Measurements from ENCODE around the gene HARS2. TPM values are rescaled to one million over a fixed set of nuclear protein-coding genes. Genes with fewer than 3 reads are reported as not detected.
"Not testable (repeated sequence)": the region's sequence is repeated elsewhere in the genome, so short reads cannot be mapped to it uniquely, and the experiment has no call there.

HARS2 gene
- polyA plus RNA-seq, 1 donor (not counting 4 experiments of a cell fraction or from before 2014, with no cell fraction given): 44.5 TPM

- TF ChIP-seq, protein P1, sequence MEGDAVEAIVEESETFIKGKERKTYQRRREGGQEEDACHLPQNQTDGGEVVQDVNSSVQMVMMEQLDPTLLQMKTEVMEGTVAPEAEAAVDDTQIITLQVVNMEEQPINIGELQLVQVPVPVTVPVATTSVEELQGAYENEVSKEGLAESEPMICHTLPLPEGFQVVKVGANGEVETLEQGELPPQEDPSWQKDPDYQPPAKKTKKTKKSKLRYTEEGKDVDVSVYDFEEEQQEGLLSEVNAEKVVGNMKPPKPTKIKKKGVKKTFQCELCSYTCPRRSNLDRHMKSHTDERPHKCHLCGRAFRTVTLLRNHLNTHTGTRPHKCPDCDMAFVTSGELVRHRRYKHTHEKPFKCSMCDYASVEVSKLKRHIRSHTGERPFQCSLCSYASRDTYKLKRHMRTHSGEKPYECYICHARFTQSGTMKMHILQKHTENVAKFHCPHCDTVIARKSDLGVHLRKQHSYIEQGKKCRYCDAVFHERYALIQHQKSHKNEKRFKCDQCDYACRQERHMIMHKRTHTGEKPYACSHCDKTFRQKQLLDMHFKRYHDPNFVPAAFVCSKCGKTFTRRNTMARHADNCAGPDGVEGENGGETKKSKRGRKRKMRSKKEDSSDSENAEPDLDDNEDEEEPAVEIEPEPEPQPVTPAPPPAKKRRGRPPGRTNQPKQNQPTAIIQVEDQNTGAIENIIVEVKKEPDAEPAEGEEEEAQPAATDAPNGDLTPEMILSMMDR (optimal IDR thresholded peaks at IDR 0.05 in 1 of 3, IDR thresholded peaks at IDR 0.05 in 1 of 3, conservative IDR thresholded peaks at IDR 0.05 in 1 of 3; ENCODE audit: extremely low read depth in 1 of 3, insufficient read depth in 2 of 3, low read length in 3 of 3): no peak
- no peak for TF ChIP-seq EZH2 (IDR thresholded peaks at IDR 0.05; ENCODE audit: low read length)
- DNase-seq (ENCODE audit: low read depth, low spot score) (no peak), FAIRE-seq (no peak)
- Histone ChIP-seq H3K9me3 (ENCODE audit: control insufficient read depth, low read depth, low read length) (no peaks in the 10 kb centered on the region), H3K4me3 (ENCODE audit: control insufficient read depth in 2 of 3, extremely low read depth in 1 of 3, insufficient read depth in 2 of 3, low read depth in 1 of 3, low read length in 3 of 3) (no peak overlapping the region), H2AFZ (ENCODE audit: control insufficient read depth, low read length) (no peak overlapping the region), H3K4me2 (ENCODE audit: control insufficient read depth, extremely low read depth, insufficient read depth, low read depth, low read length) (no peak overlapping the region), H4K20me1 (ENCODE audit: control insufficient read depth, extremely low read depth, insufficient read depth, low read length) (no peaks in the 10 kb centered on the region), H3K9ac (ENCODE audit: control insufficient read depth, extremely low read depth, insufficient read depth, low read length) (no peak overlapping the region), H3K27ac (ENCODE audit: control insufficient read depth, insufficient read depth, low read length) (no peak overlapping the region), H3K36me3 (ENCODE audit: control insufficient read depth in 2 of 2, extremely low read depth in 1 of 2, insufficient read depth in 2 of 2, low read length in 2 of 2) (no peaks in the 10 kb centered on the region), H3K9me1 (ENCODE audit: control insufficient read depth, extremely low read depth, insufficient read depth, low read length) (no peaks in the 10 kb centered on the region), H3K4me1 (ENCODE audit: control insufficient read depth, extremely low read depth, insufficient read depth, low read length) (peaks cover 7% of the 10 kb centered on the region), H3K27me3 (ENCODE audit: control insufficient read depth, extremely low read depth, insufficient read depth, low read length) (no peaks in the 10 kb centered on the region), H3K79me2 (ENCODE audit: control insufficient read depth, insufficient read depth, low read length) (no peaks in the 10 kb centered on the region)
- dilution Hi-C loops (cut with MboI; ENCODE audit: extremely low pct_ligation_motif_present, low sequenced_read_pairs): no loop called here
These were observed 22.4 kb downstream of the HARS2 start for GRCh38 chr5:140713562-140714094.

DNA sequence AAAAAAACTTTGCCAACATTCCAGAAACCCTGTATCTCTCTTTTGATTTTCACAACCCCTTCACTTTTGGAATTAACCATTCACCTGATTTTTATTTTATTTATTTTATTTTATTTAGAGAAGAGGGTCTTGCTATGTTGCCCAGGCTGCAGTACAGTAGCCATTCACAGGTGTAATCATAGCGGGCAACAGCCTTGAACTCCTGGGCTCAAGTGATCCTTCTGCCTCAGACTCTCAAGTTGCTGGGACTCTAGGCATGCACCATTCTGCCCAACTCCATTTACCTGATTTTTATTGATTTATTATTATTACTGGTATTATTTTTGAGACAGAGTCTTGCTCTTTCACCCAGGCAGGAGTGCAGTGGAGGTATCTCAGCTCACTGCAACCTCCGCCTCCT is 25.0 kb downstream of the HARS2 start:
- H3K27me3 ChIP-seq (ENCODE audit: control insufficient read depth, extremely low read depth, insufficient read depth, low read length); H3K9me1 ChIP-seq (ENCODE audit: control insufficient read depth, extremely low read depth, insufficient read depth, low read length); H3K79me2 ChIP-seq (ENCODE audit: control insufficient read depth, insufficient read depth, low read length); H3K4me3 ChIP-seq (ENCODE audit: control insufficient read depth in 2 of 3, extremely low read depth in 1 of 3, insufficient read depth in 2 of 3, low read depth in 1 of 3, low read length in 3 of 3); H3K9ac ChIP-seq (ENCODE audit: control insufficient read depth, extremely low read depth, insufficient read depth, low read length); H3K9me3 ChIP-seq (ENCODE audit: control insufficient read depth, low read depth, low read length); H3K4me1 ChIP-seq (ENCODE audit: control insufficient read depth, extremely low read depth, insufficient read depth, low read length); FAIRE-seq; dilution Hi-C loops (cut with MboI; ENCODE audit: extremely low pct_ligation_motif_present, low sequenced_read_pairs); DNase-seq (ENCODE audit: low read depth, low spot score); H4K20me1 ChIP-seq (ENCODE audit: control insufficient read depth, extremely low read depth, insufficient read depth, low read length); H3K27ac ChIP-seq (ENCODE audit: control insufficient read depth, insufficient read depth, low read length); H2AFZ ChIP-seq (ENCODE audit: control insufficient read depth, low read length); H3K4me2 ChIP-seq (ENCODE audit: control insufficient read depth, extremely low read depth, insufficient read depth, low read depth, low read length); H3K36me3 ChIP-seq (ENCODE audit: control insufficient read depth in 2 of 2, extremely low read depth in 1 of 2, insufficient read depth in 2 of 2, low read length in 2 of 2): not testable (repeated sequence)

- Histone ChIP-seq H3K27ac (ENCODE audit: control insufficient read depth, insufficient read depth, low read length) (peak overlapping the region; percentile 13), H3K9ac (ENCODE audit: control insufficient read depth, extremely low read depth, insufficient read depth, low read length) (no peak overlapping the region), H3K9me3 (ENCODE audit: control insufficient read depth, low read depth, low read length) (no peaks in the 10 kb centered on the region), H3K4me2 (ENCODE audit: control insufficient read depth, extremely low read depth, insufficient read depth, low read depth, low read length) (no peak overlapping the region), H3K27me3 (ENCODE audit: control insufficient read depth, extremely low read depth, insufficient read depth, low read length) (no peaks in the 10 kb centered on the region), H3K4me3 (ENCODE audit: control insufficient read depth in 2 of 3, extremely low read depth in 1 of 3, insufficient read depth in 2 of 3, low read depth in 1 of 3, low read length in 3 of 3) (no peak overlapping the region), H2AFZ (ENCODE audit: control insufficient read depth, low read length) (no peak overlapping the region), H3K4me1 (ENCODE audit: control insufficient read depth, extremely low read depth, insufficient read depth, low read length) (peaks cover 3% of the 10 kb centered on the region), H4K20me1 (ENCODE audit: control insufficient read depth, extremely low read depth, insufficient read depth, low read length) (no peaks in the 10 kb centered on the region), H3K36me3 (ENCODE audit: control insufficient read depth in 2 of 2, extremely low read depth in 1 of 2, insufficient read depth in 2 of 2, low read length in 2 of 2) (no peaks in the 10 kb centered on the region), H3K79me2 (ENCODE audit: control insufficient read depth, insufficient read depth, low read length) (no peaks in the 10 kb centered on the region), H3K9me1 (ENCODE audit: control insufficient read depth, extremely low read depth, insufficient read depth, low read length) (no peaks in the 10 kb centered on the region)
- TF ChIP-seq, protein P1 (optimal IDR thresholded peaks at IDR 0.05 in 1 of 3, IDR thresholded peaks at IDR 0.05 in 1 of 3, conservative IDR thresholded peaks at IDR 0.05 in 1 of 3; ENCODE audit: extremely low read depth in 1 of 3, insufficient read depth in 2 of 3, low read length in 3 of 3): no peak
- no peak for TF ChIP-seq EZH2 (IDR thresholded peaks at IDR 0.05; ENCODE audit: low read length)
- FAIRE-seq (no peak), DNase-seq (ENCODE audit: low read depth, low spot score) (no peak)
- dilution Hi-C loops (cut with MboI; ENCODE audit: extremely low pct_ligation_motif_present, low sequenced_read_pairs): no loop called here
These were observed 27.0 kb downstream of the HARS2 start for GRCh38 chr5:140718266-140718592.

DNA sequence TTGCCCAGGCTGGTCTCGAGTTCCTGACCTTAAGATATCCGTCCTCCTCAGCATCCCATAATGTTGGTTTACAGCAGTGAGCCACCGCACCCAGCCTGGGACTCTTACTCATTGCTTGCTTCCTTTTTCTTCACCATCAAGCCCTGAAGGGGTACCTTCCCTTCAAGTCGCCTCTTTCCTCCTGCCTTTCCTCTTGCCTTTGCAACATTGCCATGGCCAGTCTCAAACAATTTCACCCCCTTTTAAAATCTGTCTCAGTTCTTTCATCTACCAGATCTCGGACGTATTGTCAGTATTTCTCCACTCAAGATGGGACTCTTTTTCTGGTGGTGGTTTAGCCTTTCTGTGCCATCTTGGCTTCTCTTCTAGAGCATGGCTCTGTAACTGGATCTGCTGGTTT is 29.5 kb downstream of the HARS2 start:
- H3K4me2 ChIP-seq (ENCODE audit: control insufficient read depth, extremely low read depth, insufficient read depth, low read depth, low read length); dilution Hi-C loops (cut with MboI; ENCODE audit: extremely low pct_ligation_motif_present, low sequenced_read_pairs); H3K27me3 ChIP-seq (ENCODE audit: control insufficient read depth, extremely low read depth, insufficient read depth, low read length); H3K4me1 ChIP-seq (ENCODE audit: control insufficient read depth, extremely low read depth, insufficient read depth, low read length); H3K79me2 ChIP-seq (ENCODE audit: control insufficient read depth, insufficient read depth, low read length); H4K20me1 ChIP-seq (ENCODE audit: control insufficient read depth, extremely low read depth, insufficient read depth, low read length); H3K9ac ChIP-seq (ENCODE audit: control insufficient read depth, extremely low read depth, insufficient read depth, low read length); H3K27ac ChIP-seq (ENCODE audit: control insufficient read depth, insufficient read depth, low read length); H3K36me3 ChIP-seq (ENCODE audit: control insufficient read depth in 2 of 2, extremely low read depth in 1 of 2, insufficient read depth in 2 of 2, low read length in 2 of 2); H3K4me3 ChIP-seq (ENCODE audit: control insufficient read depth in 2 of 3, extremely low read depth in 1 of 3, insufficient read depth in 2 of 3, low read depth in 1 of 3, low read length in 3 of 3); H2AFZ ChIP-seq (ENCODE audit: control insufficient read depth, low read length); H3K9me3 ChIP-seq (ENCODE audit: control insufficient read depth, low read depth, low read length); DNase-seq (ENCODE audit: low read depth, low spot score); H3K9me1 ChIP-seq (ENCODE audit: control insufficient read depth, extremely low read depth, insufficient read depth, low read length); FAIRE-seq: not testable (repeated sequence)

Measured in keratinocyte (primary cell).